Right lobe of liver (tissue), 4 donors: ENCODE data around the gene SH3PXD2A.

Source experiments
- POLR2A ChIP-seq: fragments of 450-650 bp; IDR thresholded peaks from one replicate; pipeline ENCODE4 v1.6.1; 2017; ENCODE audit warnings: antibody characterized with exemption, mild to moderate bottlenecking
- TF ChIP-seq, protein P1 (sequence below), 4 donors: fragments of 200-600 bp in 3 of 4; fragments of 450-650 bp in 1 of 4; IDR thresholded peaks; one replicate each; pipeline versions ENCODE4 v1.5.1 to v1.8.0; 2016 to 2022; ENCODE audit warnings: antibody characterized with exemption in 4 of 4, mild to moderate bottlenecking in 2 of 4
- donor health status: DM: no; HTN: no; CAD: no.
- donor health status: DM: no; HTN: no; CAD: no.
- donor health status: DM: no; HTN: yes; CAD: no.

DNA sequence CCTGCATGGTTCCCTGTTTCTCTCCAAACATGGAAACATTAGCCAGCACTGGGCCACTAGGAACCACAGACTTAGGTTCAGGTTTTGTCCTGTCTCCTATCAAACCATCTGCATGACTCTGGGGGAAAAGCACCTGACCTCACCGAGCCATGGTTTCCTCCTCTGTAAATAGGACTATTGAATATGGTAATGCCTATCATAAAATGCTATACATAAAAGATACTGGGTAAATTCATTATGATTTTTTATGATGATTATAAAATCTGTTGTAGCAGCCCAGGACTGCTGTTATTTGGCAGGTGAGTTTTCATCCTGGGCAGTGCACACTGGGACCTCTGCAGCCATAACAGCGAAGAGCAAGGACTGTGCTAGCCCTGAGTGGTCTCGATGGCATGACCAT, 131.8 kb downstream of the SH3PXD2A start:
- TF ChIP-seq, protein P1, sequence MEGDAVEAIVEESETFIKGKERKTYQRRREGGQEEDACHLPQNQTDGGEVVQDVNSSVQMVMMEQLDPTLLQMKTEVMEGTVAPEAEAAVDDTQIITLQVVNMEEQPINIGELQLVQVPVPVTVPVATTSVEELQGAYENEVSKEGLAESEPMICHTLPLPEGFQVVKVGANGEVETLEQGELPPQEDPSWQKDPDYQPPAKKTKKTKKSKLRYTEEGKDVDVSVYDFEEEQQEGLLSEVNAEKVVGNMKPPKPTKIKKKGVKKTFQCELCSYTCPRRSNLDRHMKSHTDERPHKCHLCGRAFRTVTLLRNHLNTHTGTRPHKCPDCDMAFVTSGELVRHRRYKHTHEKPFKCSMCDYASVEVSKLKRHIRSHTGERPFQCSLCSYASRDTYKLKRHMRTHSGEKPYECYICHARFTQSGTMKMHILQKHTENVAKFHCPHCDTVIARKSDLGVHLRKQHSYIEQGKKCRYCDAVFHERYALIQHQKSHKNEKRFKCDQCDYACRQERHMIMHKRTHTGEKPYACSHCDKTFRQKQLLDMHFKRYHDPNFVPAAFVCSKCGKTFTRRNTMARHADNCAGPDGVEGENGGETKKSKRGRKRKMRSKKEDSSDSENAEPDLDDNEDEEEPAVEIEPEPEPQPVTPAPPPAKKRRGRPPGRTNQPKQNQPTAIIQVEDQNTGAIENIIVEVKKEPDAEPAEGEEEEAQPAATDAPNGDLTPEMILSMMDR (IDR thresholded peaks at IDR 0.05) = no peak
- TF ChIP-seq POLR2A = no peak
